Measurements from ENCODE around the gene SLX4IP. TPM values are rescaled to one million over a fixed set of nuclear protein-coding genes. Genes with fewer than 3 reads are reported as not detected.
A peak's percentile ranks its signal among the peaks of the same experiment; 100 is the strongest.

The SLX4IP gene
- total and polyA plus RNA-seq, 2 donors (not counting 3 experiments of a cell fraction or from before 2014, with no cell fraction given): 1.9 to 4.5 TPM

GRCh38 chr20:10590950-10591671, 156.0 kb downstream of the SLX4IP start:
- H3K9ac ChIP-seq (replicated peaks; ENCODE audit: extremely low read depth, insufficient read depth, low read length): no peak overlapping the region
- no peaks in the 10 kb centered on the region for H3K27me3 ChIP-seq (ENCODE audit: control insufficient read depth in 2 of 2, insufficient read depth in 2 of 2, low read length in 2 of 2)
- dilution Hi-C loops (cut with MboI; ENCODE audit: extremely low pct_ligation_motif_present, low sequenced_read_pairs) (no loop called here), intact Hi-C loops (cut with micrococcal nuclease) (no loop called here)
- ChIA-PET CTCF (interaction anchor here (0.7 to 1.5 kb wide), 5 partner anchors 10 to 54 kb away, joined by 3 read pairs; no protein-coding TSS in a partner anchor), POLR2A (no interaction called here)
- H3K36me3 ChIP-seq (ENCODE audit: control insufficient read depth in 2 of 2, extremely low read depth in 1 of 2, insufficient read depth in 2 of 2, low read length in 2 of 2): no peaks in the 10 kb centered on the region
- no TSS peak for BruUV-seq (replicated peaks)
- H3K79me2 ChIP-seq (ENCODE audit: control insufficient read depth, insufficient read depth, low read length): no peaks in the 10 kb centered on the region
- TF ChIP-seq, protein P1, sequence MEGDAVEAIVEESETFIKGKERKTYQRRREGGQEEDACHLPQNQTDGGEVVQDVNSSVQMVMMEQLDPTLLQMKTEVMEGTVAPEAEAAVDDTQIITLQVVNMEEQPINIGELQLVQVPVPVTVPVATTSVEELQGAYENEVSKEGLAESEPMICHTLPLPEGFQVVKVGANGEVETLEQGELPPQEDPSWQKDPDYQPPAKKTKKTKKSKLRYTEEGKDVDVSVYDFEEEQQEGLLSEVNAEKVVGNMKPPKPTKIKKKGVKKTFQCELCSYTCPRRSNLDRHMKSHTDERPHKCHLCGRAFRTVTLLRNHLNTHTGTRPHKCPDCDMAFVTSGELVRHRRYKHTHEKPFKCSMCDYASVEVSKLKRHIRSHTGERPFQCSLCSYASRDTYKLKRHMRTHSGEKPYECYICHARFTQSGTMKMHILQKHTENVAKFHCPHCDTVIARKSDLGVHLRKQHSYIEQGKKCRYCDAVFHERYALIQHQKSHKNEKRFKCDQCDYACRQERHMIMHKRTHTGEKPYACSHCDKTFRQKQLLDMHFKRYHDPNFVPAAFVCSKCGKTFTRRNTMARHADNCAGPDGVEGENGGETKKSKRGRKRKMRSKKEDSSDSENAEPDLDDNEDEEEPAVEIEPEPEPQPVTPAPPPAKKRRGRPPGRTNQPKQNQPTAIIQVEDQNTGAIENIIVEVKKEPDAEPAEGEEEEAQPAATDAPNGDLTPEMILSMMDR (IDR thresholded peaks at IDR 0.05; ENCODE audit: extremely low read depth in 1 of 2, insufficient read depth in 1 of 2, low read depth in 1 of 2, low read length in 2 of 2): no peak
- TF ChIP-seq MYC (IDR thresholded peaks at IDR 0.05; ENCODE audit: low read depth, low read length) (no peak), JUN (IDR thresholded peaks at IDR 0.05; ENCODE audit: borderline replicate concordance, insufficient read depth, insufficient read length, low read depth) (no peak), POLR2A (IDR thresholded peaks at IDR 0.05; ENCODE audit: low read depth, low read length) (no peak), FOS (IDR thresholded peaks at IDR 0.05; ENCODE audit: borderline replicate concordance, insufficient read depth, low read length) (no peak), EZH2 (IDR thresholded peaks at IDR 0.05; ENCODE audit: borderline replicate concordance, low read depth, low read length, severe bottlenecking) (no peak)
- TF ChIP-seq, protein P2, sequence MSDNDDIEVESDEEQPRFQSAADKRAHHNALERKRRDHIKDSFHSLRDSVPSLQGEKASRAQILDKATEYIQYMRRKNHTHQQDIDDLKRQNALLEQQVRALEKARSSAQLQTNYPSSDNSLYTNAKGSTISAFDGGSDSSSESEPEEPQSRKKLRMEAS (IDR thresholded peaks at IDR 0.05; ENCODE audit: insufficient read depth, insufficient read length): no peak
- peak; percentile 24 for FAIRE-seq
- no peaks in the 10 kb centered on the region for H3K9me1 ChIP-seq (replicated peaks; ENCODE audit: control insufficient read depth, extremely low read depth, insufficient read depth, low read length)
- no peak overlapping the region for H3K4me2 ChIP-seq (ENCODE audit: insufficient read depth, low read length)
- H4K20me1 ChIP-seq (replicated peaks; ENCODE audit: control insufficient read depth, extremely low read depth, insufficient read depth, low read length): no peaks in the 10 kb centered on the region
- no peaks in the 10 kb centered on the region for H3K9me3 ChIP-seq (replicated peaks; ENCODE audit: control insufficient read depth, insufficient read depth, low read length)
- no peak overlapping the region for H3K4me3 ChIP-seq (replicated peaks in 1 of 3; ENCODE audit: insufficient read depth in 1 of 3, low read depth in 1 of 3, low read length in 3 of 3)
- H3K4me1 ChIP-seq (ENCODE audit: control insufficient read depth, extremely low read depth, insufficient read depth, low read length): peaks cover 19% of the 10 kb centered on the region
- peak overlapping the region; percentile 62 for H3K27ac ChIP-seq (ENCODE audit: insufficient read depth, low read depth, low read length)
- peak; percentile 34 for DNase-seq (ENCODE audit: low read depth, low spot score)
- peak overlapping the region; percentile 60 for H2AFZ ChIP-seq (ENCODE audit: low read depth, low read length)
